Adrenal gland (tissue), 5 donors: ENCODE results near the gene TRIM24.

Experiments used
- POLR2A ChIP-seq, 2 donors: fragments of 450-650 bp; IDR thresholded peaks; one replicate each; pipeline ENCODE4 v1.6.1; 2017; ENCODE audit warnings: antibody characterized with exemption in 2 of 2, mild to moderate bottlenecking in 2 of 2, moderate library complexity in 1 of 2
- TF ChIP-seq, protein P1 (sequence below), 6 experiments: fragments of 450-650 bp in 4 of 6; fragments of 200-600 bp in 2 of 6; sonication (generic) in 1 of 6; IDR thresholded peaks; 1 replicate in 5 of 6; 2 replicates in 1 of 6; pipeline versions ENCODE4 v1.5.1 to v1.8.0; 2016 to 2021; ENCODE audit warnings: antibody characterized with exemption in 6 of 6, mild to moderate bottlenecking in 2 of 6, moderate library complexity in 1 of 6
- donor health status: DM: no; HTN: no; CAD: no.

DNA sequence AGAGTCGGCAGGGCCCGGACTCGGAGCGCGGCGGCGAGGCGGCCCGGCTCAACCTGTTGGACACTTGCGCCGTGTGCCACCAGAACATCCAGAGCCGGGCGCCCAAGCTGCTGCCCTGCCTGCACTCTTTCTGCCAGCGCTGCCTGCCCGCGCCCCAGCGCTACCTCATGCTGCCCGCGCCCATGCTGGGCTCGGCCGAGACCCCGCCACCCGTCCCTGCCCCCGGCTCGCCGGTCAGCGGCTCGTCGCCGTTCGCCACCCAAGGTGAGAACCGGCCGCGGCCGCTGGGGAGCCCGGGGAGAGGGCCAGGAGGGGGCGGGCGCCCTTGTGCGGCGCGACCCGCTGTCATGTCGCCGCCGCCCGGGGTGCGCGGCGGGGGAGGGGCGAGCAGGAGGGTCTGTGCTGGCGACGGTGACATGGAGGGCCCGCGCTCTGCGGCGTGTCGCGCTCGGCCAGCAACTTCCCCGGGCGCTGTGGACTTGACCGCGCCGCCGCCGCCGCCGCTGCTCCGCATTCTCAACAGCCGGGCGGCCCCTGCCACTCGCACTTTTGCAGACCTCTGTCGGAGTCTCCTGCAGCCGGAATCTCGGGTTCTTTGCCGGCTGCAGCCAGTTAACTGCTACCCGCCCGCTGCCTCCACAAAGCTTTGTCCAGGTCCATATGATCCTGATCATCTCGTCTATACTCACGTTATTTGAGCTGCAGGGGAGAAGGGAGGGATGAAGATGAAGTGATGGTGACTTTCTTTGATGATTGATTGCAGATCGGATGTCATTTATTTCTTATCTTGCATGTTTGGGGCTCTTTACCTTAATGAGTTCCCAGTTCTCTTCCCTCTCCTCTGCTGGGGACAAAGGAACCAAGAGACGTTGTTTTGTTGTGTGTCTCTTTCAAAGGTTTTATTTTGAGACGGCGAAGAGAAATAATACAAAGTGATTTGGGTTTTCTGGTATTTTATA, 869 bp downstream of the TRIM24 start:
- TF ChIP-seq, protein P1, sequence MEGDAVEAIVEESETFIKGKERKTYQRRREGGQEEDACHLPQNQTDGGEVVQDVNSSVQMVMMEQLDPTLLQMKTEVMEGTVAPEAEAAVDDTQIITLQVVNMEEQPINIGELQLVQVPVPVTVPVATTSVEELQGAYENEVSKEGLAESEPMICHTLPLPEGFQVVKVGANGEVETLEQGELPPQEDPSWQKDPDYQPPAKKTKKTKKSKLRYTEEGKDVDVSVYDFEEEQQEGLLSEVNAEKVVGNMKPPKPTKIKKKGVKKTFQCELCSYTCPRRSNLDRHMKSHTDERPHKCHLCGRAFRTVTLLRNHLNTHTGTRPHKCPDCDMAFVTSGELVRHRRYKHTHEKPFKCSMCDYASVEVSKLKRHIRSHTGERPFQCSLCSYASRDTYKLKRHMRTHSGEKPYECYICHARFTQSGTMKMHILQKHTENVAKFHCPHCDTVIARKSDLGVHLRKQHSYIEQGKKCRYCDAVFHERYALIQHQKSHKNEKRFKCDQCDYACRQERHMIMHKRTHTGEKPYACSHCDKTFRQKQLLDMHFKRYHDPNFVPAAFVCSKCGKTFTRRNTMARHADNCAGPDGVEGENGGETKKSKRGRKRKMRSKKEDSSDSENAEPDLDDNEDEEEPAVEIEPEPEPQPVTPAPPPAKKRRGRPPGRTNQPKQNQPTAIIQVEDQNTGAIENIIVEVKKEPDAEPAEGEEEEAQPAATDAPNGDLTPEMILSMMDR (IDR thresholded peaks at IDR 0.05) = no peak
- peak in 1 of 2 donors; percentile 2 for TF ChIP-seq POLR2A (IDR thresholded peaks at IDR 0.05)
